HEK293 (cell line): ENCODE results near the gene LMF1.

Source experiments
- FEZF1 ChIP-seq: fragments of 450-650 bp; formaldehyde crosslinking; IDR thresholded peaks from 2 replicates; pipeline ENCODE4 v1.5.1; 2016; ENCODE audit warnings: missing biosample characterization, missing genetic modification characterization
- KLF1 ChIP-seq: fragments of 450-650 bp; formaldehyde crosslinking; IDR thresholded peaks from 2 replicates; pipeline ENCODE4 v1.5.1; 2016; ENCODE audit warnings: missing biosample characterization, missing genetic modification characterization
- KLF8 ChIP-seq: fragments of 450-650 bp; formaldehyde crosslinking; IDR thresholded peaks from 2 replicates; pipeline ENCODE4 v1.5.1; 2016; ENCODE audit warnings: missing biosample characterization, missing genetic modification characterization
- PRDM1 ChIP-seq: fragments of 450-650 bp; formaldehyde crosslinking; IDR thresholded peaks from 2 replicates; pipeline ENCODE4; 2016; ENCODE audit warnings: missing biosample characterization, missing genetic modification characterization
- SALL2 ChIP-seq: fragments of 450-650 bp; formaldehyde crosslinking; IDR thresholded peaks from 2 replicates; pipeline ENCODE4 v1.5.0; 2017; ENCODE audit warnings: missing biosample characterization, mild to moderate bottlenecking, missing genetic modification characterization, borderline replicate concordance
- YY2 ChIP-seq: fragments of 450-650 bp; formaldehyde crosslinking; IDR thresholded peaks from 2 replicates; pipeline ENCODE4 v1.5.1; 2016; ENCODE audit warnings: missing biosample characterization, missing genetic modification characterization
- ZFP37 ChIP-seq: fragments of 450-650 bp; formaldehyde crosslinking; IDR thresholded peaks from 2 replicates; pipeline ENCODE4 v1.5.1; 2016; ENCODE audit warnings: missing biosample characterization, missing genetic modification characterization
- ZNF324 ChIP-seq: fragments of 450-650 bp; formaldehyde crosslinking; IDR thresholded peaks from 2 replicates; pipeline ENCODE4 v1.5.1; 2016; ENCODE audit warnings: missing biosample characterization, missing genetic modification characterization
- ZNF433 ChIP-seq: fragments of 450-650 bp; formaldehyde crosslinking; IDR thresholded peaks from 2 replicates; pipeline ENCODE4 v1.5.1; 2016; ENCODE audit warnings: missing biosample characterization, missing genetic modification characterization, low read depth
- ZNF510 ChIP-seq: fragments of 450-650 bp; formaldehyde crosslinking; IDR thresholded peaks from 2 replicates; pipeline ENCODE4 v1.5.1; 2018; ENCODE audit warnings: mild to moderate bottlenecking, missing genetic modification characterization, missing biosample characterization; ENCODE audit not compliant: insufficient replicate concordance
- ZNF621 ChIP-seq: fragments of 450-650 bp; formaldehyde crosslinking; IDR thresholded peaks from 2 replicates; pipeline ENCODE4 v1.5.1; 2017; ENCODE audit warnings: missing biosample characterization, missing genetic modification characterization
- ZNF624 ChIP-seq: fragments of 450-650 bp; formaldehyde crosslinking; IDR thresholded peaks from 2 replicates; pipeline ENCODE4 v1.5.1; 2017; ENCODE audit warnings: missing biosample characterization, missing genetic modification characterization
- ZNF629 ChIP-seq: fragments of 450-650 bp; formaldehyde crosslinking; IDR thresholded peaks from 2 replicates; pipeline ENCODE4 v1.5.1; 2017; ENCODE audit warnings: missing biosample characterization, missing genetic modification characterization
- ZNF658 ChIP-seq: fragments of 450-650 bp; formaldehyde crosslinking; IDR thresholded peaks from 2 replicates; pipeline ENCODE4; 2016; ENCODE audit warnings: missing biosample characterization, missing genetic modification characterization
- ZNF776 ChIP-seq: fragments of 450-650 bp; formaldehyde crosslinking; IDR thresholded peaks from 2 replicates; pipeline ENCODE4 v1.5.0; 2017; ENCODE audit warnings: missing biosample characterization, missing genetic modification characterization, borderline replicate concordance
- TF ChIP-seq, protein P1 (sequence below): fragments of 450-650 bp; formaldehyde crosslinking; IDR thresholded peaks from 2 replicates; pipeline ENCODE4 v1.5.1; 2016; ENCODE audit warnings: missing biosample characterization, missing genetic modification characterization
- TF ChIP-seq, protein P2 (sequence below): fragments of 450-650 bp; formaldehyde crosslinking; IDR thresholded peaks from 2 replicates; pipeline ENCODE4 v1.5.1; 2016; ENCODE audit warnings: missing biosample characterization, missing genetic modification characterization
- TF ChIP-seq, protein P3 (sequence below): fragments of 450-650 bp; formaldehyde crosslinking; IDR thresholded peaks from 2 replicates; pipeline ENCODE4 v1.5.1; 2017; ENCODE audit warnings: missing biosample characterization, mild to moderate bottlenecking, missing genetic modification characterization, moderate library complexity
- TF ChIP-seq, protein P4 (sequence below): fragments of 450-650 bp; formaldehyde crosslinking; optimal IDR thresholded peaks from 2 replicates; pipeline ENCODE3; 2016; ENCODE audit warnings: missing biosample characterization, mild to moderate bottlenecking, missing genetic modification characterization
- TF ChIP-seq, protein P5 (sequence below): fragments of 450-650 bp; IDR thresholded peaks from 2 replicates; pipeline ENCODE4 v1.5.1; 2018; ENCODE audit warnings: missing biosample characterization, missing genetic modification characterization

Gene LMF1

DNA sequence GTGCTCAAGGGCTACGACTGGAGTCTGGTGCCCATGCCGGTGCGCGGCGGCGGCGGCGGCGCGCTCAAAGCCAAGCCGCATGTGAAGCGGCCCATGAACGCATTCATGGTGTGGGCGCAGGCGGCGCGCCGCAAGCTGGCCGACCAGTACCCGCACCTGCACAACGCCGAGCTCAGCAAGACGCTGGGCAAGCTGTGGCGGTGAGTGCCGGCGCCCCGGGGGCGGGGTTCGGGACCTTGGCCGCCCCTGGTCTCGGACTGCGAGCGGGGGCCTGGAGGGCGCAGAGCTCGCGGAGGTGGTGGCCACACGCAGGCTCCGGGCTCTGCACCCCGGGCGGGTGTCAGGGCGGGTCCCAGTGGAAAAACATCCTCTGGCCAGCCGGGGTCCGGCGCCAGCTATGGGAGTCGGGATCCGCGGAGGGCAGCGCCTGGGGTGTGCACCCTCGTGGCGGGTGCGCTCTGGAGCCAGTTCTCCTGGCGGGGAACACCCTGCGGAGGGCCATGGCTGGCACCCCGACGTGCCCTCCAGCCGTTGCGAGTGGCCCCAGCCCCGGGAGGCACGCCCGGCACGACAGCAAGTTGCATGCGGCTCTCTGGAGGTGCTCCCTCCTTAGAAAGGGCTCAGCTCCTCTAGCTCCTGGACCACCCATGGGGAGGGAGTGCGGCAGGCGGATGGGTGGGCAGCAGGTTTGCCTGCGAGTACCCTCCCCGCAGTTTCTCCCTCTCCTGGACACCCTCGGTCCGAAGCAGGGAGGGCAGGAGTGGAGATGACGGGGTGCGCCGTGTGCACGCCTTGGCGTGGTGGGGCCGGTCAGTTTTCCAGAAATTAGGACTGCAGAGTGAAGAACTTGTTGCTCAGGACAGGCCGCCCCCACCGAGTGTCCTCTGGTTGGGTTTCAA lies 11.6 kb upstream of the LMF1 start (continued):
- TF ChIP-seq SALL2 (tag by site-specific recombination) (no peak), PRDM1 (tag by site-specific recombination) (no peak), KLF1 (tag by site-specific recombination) (0 out of 2 replicates have a peak, but pooled peaks have one; percentile 15), KLF8 (tag by site-specific recombination) (peak; percentile 21; the same call in 1 of the 2 replicates), ZNF621 (tag by site-specific recombination) (no peak), ZNF776 (tag by site-specific recombination) (no peak), ZNF624 (tag by site-specific recombination) (no peak), ZNF510 (no peak), YY2 (tag by site-specific recombination) (no peak), FEZF1 (no peak), ZFP37 (tag by site-specific recombination) (no peak), ZNF433 (tag by site-specific recombination) (no peak), ZNF629 (tag by site-specific recombination) (no peak), ZNF324 (tag by site-specific recombination) (no peak), ZNF658 (tag by site-specific recombination) (no peak)
- TF ChIP-seq, protein P1, sequence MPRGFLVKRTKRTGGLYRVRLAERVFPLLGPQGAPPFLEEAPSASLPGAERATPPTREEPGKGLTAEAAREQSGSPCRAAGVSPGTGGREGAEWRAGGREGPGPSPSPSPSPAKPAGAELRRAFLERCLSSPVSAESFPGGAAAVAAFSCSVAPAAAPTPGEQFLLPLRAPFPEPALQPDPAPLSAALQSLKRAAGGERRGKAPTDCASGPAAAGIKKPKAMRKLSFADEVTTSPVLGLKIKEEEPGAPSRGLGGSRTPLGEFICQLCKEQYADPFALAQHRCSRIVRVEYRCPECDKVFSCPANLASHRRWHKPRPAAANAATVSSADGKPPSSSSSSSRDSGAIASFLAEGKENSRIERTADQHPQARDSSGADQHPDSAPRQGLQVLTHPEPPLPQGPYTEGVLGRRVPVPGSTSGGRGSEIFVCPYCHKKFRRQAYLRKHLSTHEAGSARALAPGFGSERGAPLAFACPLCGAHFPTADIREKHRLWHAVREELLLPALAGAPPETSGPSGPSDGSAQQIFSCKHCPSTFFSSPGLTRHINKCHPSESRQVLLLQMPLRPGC (tag by site-specific recombination), result no peak
- TF ChIP-seq, protein P2, sequence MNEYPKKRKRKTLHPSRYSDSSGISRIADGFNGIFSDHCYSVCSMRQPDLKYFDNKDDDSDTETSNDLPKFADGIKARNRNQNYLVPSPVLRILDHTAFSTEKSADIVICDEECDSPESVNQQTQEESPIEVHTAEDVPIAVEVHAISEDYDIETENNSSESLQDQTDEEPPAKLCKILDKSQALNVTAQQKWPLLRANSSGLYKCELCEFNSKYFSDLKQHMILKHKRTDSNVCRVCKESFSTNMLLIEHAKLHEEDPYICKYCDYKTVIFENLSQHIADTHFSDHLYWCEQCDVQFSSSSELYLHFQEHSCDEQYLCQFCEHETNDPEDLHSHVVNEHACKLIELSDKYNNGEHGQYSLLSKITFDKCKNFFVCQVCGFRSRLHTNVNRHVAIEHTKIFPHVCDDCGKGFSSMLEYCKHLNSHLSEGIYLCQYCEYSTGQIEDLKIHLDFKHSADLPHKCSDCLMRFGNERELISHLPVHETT (tag by site-specific recombination), result no peak
- TF ChIP-seq, protein P3, sequence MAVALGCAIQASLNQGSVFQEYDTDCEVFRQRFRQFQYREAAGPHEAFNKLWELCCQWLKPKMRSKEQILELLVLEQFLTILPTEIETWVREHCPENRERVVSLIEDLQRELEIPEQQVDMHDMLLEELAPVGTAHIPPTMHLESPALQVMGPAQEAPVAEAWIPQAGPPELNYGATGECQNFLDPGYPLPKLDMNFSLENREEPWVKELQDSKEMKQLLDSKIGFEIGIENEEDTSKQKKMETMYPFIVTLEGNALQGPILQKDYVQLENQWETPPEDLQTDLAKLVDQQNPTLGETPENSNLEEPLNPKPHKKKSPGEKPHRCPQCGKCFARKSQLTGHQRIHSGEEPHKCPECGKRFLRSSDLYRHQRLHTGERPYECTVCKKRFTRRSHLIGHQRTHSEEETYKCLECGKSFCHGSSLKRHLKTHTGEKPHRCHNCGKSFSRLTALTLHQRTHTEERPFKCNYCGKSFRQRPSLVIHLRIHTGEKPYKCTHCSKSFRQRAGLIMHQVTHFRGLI (tag by site-specific recombination), result 0 out of 2 replicates have a peak, but pooled peaks have one; percentile 17
- TF ChIP-seq, protein P4, sequence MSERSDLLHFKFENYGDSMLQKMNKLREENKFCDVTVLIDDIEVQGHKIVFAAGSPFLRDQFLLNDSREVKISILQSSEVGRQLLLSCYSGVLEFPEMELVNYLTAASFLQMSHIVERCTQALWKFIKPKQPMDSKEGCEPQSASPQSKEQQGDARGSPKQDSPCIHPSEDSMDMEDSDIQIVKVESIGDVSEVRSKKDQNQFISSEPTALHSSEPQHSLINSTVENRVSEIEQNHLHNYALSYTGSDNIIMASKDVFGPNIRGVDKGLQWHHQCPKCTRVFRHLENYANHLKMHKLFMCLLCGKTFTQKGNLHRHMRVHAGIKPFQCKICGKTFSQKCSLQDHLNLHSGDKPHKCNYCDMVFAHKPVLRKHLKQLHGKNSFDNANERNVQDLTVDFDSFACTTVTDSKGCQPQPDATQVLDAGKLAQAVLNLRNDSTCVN, result peak; percentile 32
- TF ChIP-seq, protein P5, sequence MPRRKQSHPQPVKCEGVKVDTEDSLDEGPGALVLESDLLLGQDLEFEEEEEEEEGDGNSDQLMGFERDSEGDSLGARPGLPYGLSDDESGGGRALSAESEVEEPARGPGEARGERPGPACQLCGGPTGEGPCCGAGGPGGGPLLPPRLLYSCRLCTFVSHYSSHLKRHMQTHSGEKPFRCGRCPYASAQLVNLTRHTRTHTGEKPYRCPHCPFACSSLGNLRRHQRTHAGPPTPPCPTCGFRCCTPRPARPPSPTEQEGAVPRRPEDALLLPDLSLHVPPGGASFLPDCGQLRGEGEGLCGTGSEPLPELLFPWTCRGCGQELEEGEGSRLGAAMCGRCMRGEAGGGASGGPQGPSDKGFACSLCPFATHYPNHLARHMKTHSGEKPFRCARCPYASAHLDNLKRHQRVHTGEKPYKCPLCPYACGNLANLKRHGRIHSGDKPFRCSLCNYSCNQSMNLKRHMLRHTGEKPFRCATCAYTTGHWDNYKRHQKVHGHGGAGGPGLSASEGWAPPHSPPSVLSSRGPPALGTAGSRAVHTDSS, result no peak
